ENCODE data around the gene SENP5.

SENP5 gene

GRCh38 chr3:196920733-196921132 is 53.0 kb downstream of the SENP5 start:
- H3K9ac ChIP-seq (ENCODE audit: low read depth, low read length, poor library complexity, severe bottlenecking), result no peak overlapping the region
- H3K9me2 ChIP-seq (replicated peaks; ENCODE audit: low read depth, low read length), result no peaks in the 10 kb centered on the region
- H3K4me3 ChIP-seq (ENCODE audit: low read length, poor library complexity, severe bottlenecking), result no peak overlapping the region
- H2AFZ ChIP-seq (ENCODE audit: low read length), result no peak overlapping the region
- no peaks in the 10 kb centered on the region for H3F3A ChIP-seq (ENCODE audit: low read depth)
- no peaks in the 10 kb centered on the region for H3K27me3 ChIP-seq (ENCODE audit: insufficient read depth, low read length, poor library complexity, severe bottlenecking)
- H3K4me1 ChIP-seq (ENCODE audit: insufficient read depth, low read length, poor library complexity, severe bottlenecking), result no peaks in the 10 kb centered on the region
- H3K79me2 ChIP-seq (ENCODE audit: insufficient read depth, low read length), result no peaks in the 10 kb centered on the region
- H3K9me3 ChIP-seq (ENCODE audit: insufficient read depth, low read depth, low read length), result no peaks in the 10 kb centered on the region
- H4K20me1 ChIP-seq (ENCODE audit: insufficient read depth, low read length, poor library complexity, severe bottlenecking), result no peaks in the 10 kb centered on the region
- no peak for TF ChIP-seq EZH2phosphoT487 (IDR thresholded peaks at IDR 0.05; ENCODE audit: borderline replicate concordance)
- TF ChIP-seq CTCF (conservative IDR thresholded peaks at IDR 0.05; ENCODE audit: low read length), result no peak
- H3K4me2 ChIP-seq (ENCODE audit: low read depth, low read length, poor library complexity, severe bottlenecking), result no peak overlapping the region
- H3K36me3 ChIP-seq (ENCODE audit: insufficient read depth, low read length), result peaks cover 33% of the 10 kb centered on the region; the same call in 1 of the 2 replicates

GRCh38 chr3:196927571-196928453 is 60.1 kb downstream of the SENP5 start:
- no peak overlapping the region for H3K4me3 ChIP-seq (ENCODE audit: low read length, poor library complexity, severe bottlenecking)
- H3K9me3 ChIP-seq (ENCODE audit: insufficient read depth, low read depth, low read length), result no peaks in the 10 kb centered on the region
- H3F3A ChIP-seq (ENCODE audit: low read depth), result no peaks in the 10 kb centered on the region
- no peak overlapping the region for H3K4me2 ChIP-seq (ENCODE audit: low read depth, low read length, poor library complexity, severe bottlenecking)
- no peaks in the 10 kb centered on the region for H3K9me2 ChIP-seq (replicated peaks; ENCODE audit: low read depth, low read length)
- H4K20me1 ChIP-seq (ENCODE audit: insufficient read depth, low read length, poor library complexity, severe bottlenecking), result no peaks in the 10 kb centered on the region
- H3K36me3 ChIP-seq (ENCODE audit: insufficient read depth, low read length), result peaks cover 73% of the 10 kb centered on the region; the same call in 1 of the 2 replicates
- H3K9ac ChIP-seq (ENCODE audit: low read depth, low read length, poor library complexity, severe bottlenecking), result no peak overlapping the region
- no peaks in the 10 kb centered on the region for H3K27me3 ChIP-seq (ENCODE audit: insufficient read depth, low read length, poor library complexity, severe bottlenecking)
- no peak overlapping the region for H2AFZ ChIP-seq (ENCODE audit: low read length)
- H3K79me2 ChIP-seq (ENCODE audit: insufficient read depth, low read length), result no peaks in the 10 kb centered on the region
- no peaks in the 10 kb centered on the region for H3K4me1 ChIP-seq (ENCODE audit: insufficient read depth, low read length, poor library complexity, severe bottlenecking)
- TF ChIP-seq CTCF (conservative IDR thresholded peaks at IDR 0.05; ENCODE audit: low read length), result no peak
- TF ChIP-seq EZH2phosphoT487 (IDR thresholded peaks at IDR 0.05; ENCODE audit: borderline replicate concordance), result no peak

GRCh38 chr3:196931157-196931556 is 63.4 kb downstream of the SENP5 start:
- TF ChIP-seq CTCF (conservative IDR thresholded peaks at IDR 0.05; ENCODE audit: low read length), result no peak
- TF ChIP-seq EZH2phosphoT487 (IDR thresholded peaks at IDR 0.05; ENCODE audit: borderline replicate concordance), result no peak
- no peaks in the 10 kb centered on the region for H3F3A ChIP-seq (ENCODE audit: low read depth)
- H3K36me3 ChIP-seq (ENCODE audit: insufficient read depth, low read length), result peaks cover 78% of the 10 kb centered on the region
- no peak overlapping the region for H3K9ac ChIP-seq (ENCODE audit: low read depth, low read length, poor library complexity, severe bottlenecking)
- no peak overlapping the region for H3K4me2 ChIP-seq (ENCODE audit: low read depth, low read length, poor library complexity, severe bottlenecking)
- no peaks in the 10 kb centered on the region for H3K79me2 ChIP-seq (ENCODE audit: insufficient read depth, low read length)
- H3K9me3 ChIP-seq (ENCODE audit: insufficient read depth, low read depth, low read length), result no peaks in the 10 kb centered on the region
- no peaks in the 10 kb centered on the region for H4K20me1 ChIP-seq (ENCODE audit: insufficient read depth, low read length, poor library complexity, severe bottlenecking)
- no peaks in the 10 kb centered on the region for H3K4me1 ChIP-seq (ENCODE audit: insufficient read depth, low read length, poor library complexity, severe bottlenecking)
- H3K4me3 ChIP-seq (ENCODE audit: low read length, poor library complexity, severe bottlenecking), result no peak overlapping the region
- H2AFZ ChIP-seq (ENCODE audit: low read length), result no peak overlapping the region
- H3K9me2 ChIP-seq (replicated peaks; ENCODE audit: low read depth, low read length), result no peaks in the 10 kb centered on the region
- H3K27me3 ChIP-seq (ENCODE audit: insufficient read depth, low read length, poor library complexity, severe bottlenecking), result no peaks in the 10 kb centered on the region

All from Loucy (cell line).